H9 (cell line): ENCODE results near the gene AGBL3. TPM values are rescaled to one million over a fixed set of nuclear protein-coding genes. Genes with fewer than 3 reads are reported as not detected.

Experiments used
- DNase-seq: peaks from one replicate; pipeline ENCODE4 v3.0.0-alpha.2; 2017
- H2AFZ ChIP-seq: one replicate; pipeline ENCODE4 v1.6.1; 2013; ENCODE audit warnings: mild to moderate bottlenecking, low read length, control low read depth, moderate library complexity
- H2AK5ac ChIP-seq: 2 replicates; pipeline ENCODE4 v1.6.1; 2013; ENCODE audit warnings: low read length, control low read depth, mixed read lengths; ENCODE audit not compliant: insufficient read length
- H2BK120ac ChIP-seq: one replicate; pipeline ENCODE4 v1.6.1; 2013; ENCODE audit warnings: low read depth, mild to moderate bottlenecking, low read length, control low read depth, inconsistent platforms; ENCODE audit not compliant: poor library complexity, severe bottlenecking
- H2BK12ac ChIP-seq: 2 replicates; pipeline ENCODE4 v1.6.1; 2013; ENCODE audit warnings: low read length, control low read depth, mixed read lengths, low read depth; ENCODE audit not compliant: insufficient read length
- H2BK15ac ChIP-seq: 2 replicates; pipeline ENCODE4 v1.6.1; 2013; ENCODE audit warnings: low read depth, low read length, control low read depth
- H2BK20ac ChIP-seq: one replicate; pipeline ENCODE4 v1.6.1; 2013; ENCODE audit warnings: low read depth, mild to moderate bottlenecking, low read length, control low read depth, inconsistent platforms; ENCODE audit not compliant: poor library complexity, severe bottlenecking
- H2BK5ac ChIP-seq: 2 replicates; pipeline ENCODE4 v1.6.1; 2013; ENCODE audit warnings: low read length, control low read depth, mixed read lengths; ENCODE audit not compliant: insufficient read length
- H3K14ac ChIP-seq: 2 replicates; pipeline ENCODE4 v1.6.1; 2013; ENCODE audit warnings: low read length, control low read depth; ENCODE audit not compliant: insufficient read depth
- H3K18ac ChIP-seq: 2 replicates; pipeline ENCODE4 v1.6.1; 2013; ENCODE audit warnings: low read depth, mild to moderate bottlenecking, mixed read lengths, low read length, control low read depth; ENCODE audit not compliant: insufficient read length
- H3K23ac ChIP-seq: 2 replicates; pipeline ENCODE4 v1.6.1; 2013; ENCODE audit warnings: low read length, control low read depth, mixed read lengths, low read depth; ENCODE audit not compliant: insufficient read length
- H3K23me2 ChIP-seq: 2 replicates; pipeline ENCODE4 v1.6.1; 2013; ENCODE audit warnings: low read depth, mild to moderate bottlenecking, mixed read lengths, low read length, control low read depth; ENCODE audit not compliant: insufficient read length, poor library complexity, severe bottlenecking
- H3K27ac ChIP-seq: 2 replicates; pipeline ENCODE4 v1.5.1; 2013; ENCODE audit warnings: low read length, control low read depth, mixed read lengths, low read depth; ENCODE audit not compliant: insufficient read length
- H3K27me3 ChIP-seq: 2 replicates; pipeline ENCODE4 v1.6.1; 2013; ENCODE audit warnings: low read length, control low read depth, inconsistent platforms; ENCODE audit not compliant: insufficient read depth
- H3K4ac ChIP-seq: 2 replicates; pipeline ENCODE4 v1.6.1; 2013; ENCODE audit warnings: low read depth, mild to moderate bottlenecking, control low read depth, inconsistent platforms, low read length, moderate library complexity
- H3K4me1 ChIP-seq: 2 replicates; pipeline ENCODE4 v1.6.1; 2013; ENCODE audit warnings: low read length, control low read depth, inconsistent platforms; ENCODE audit not compliant: insufficient read depth
- H3K4me2 ChIP-seq: 2 replicates; pipeline ENCODE4 v1.6.1; 2013; ENCODE audit warnings: low read length, control low read depth, mixed read lengths; ENCODE audit not compliant: insufficient read length, insufficient read depth
- H3K56ac ChIP-seq: 2 replicates; pipeline ENCODE4 v1.6.1; 2013; ENCODE audit warnings: low read depth, mild to moderate bottlenecking, mixed read lengths, low read length, control low read depth; ENCODE audit not compliant: insufficient read length
- H3K79me1 ChIP-seq: 2 replicates; pipeline ENCODE4 v1.6.1; 2013; ENCODE audit warnings: low read depth, mild to moderate bottlenecking, moderate library complexity, low read length, control low read depth, inconsistent platforms; ENCODE audit not compliant: insufficient read depth, poor library complexity, severe bottlenecking
- H3K79me2 ChIP-seq: 2 replicates; pipeline ENCODE4 v1.6.1; 2013; ENCODE audit warnings: low read length, control low read depth, inconsistent platforms; ENCODE audit not compliant: insufficient read depth
- H3K9ac ChIP-seq: 2 replicates; pipeline ENCODE4 v1.6.1; 2013; ENCODE audit warnings: low read length, control low read depth, mixed read lengths; ENCODE audit not compliant: insufficient read length; ENCODE audit errors: extremely low read depth
- H3K9me3 ChIP-seq: one replicate; pipeline ENCODE4 v1.6.1; 2013; ENCODE audit warnings: low read depth, low read length, inconsistent platforms; ENCODE audit not compliant: control insufficient read depth
- H3T11ph ChIP-seq: one replicate; pipeline ENCODE4 v1.6.1; 2013; ENCODE audit warnings: mild to moderate bottlenecking, low read length, control low read depth, inconsistent platforms
- H4K20me1 ChIP-seq: one replicate; pipeline ENCODE4 v1.6.1; 2013; ENCODE audit not compliant: control insufficient read depth, insufficient read length, insufficient read depth
- H4K5ac ChIP-seq: 2 replicates; pipeline ENCODE4 v1.6.1; 2013; ENCODE audit warnings: low read depth, mild to moderate bottlenecking, mixed read lengths, low read length, control low read depth; ENCODE audit not compliant: insufficient read length
- H4K8ac ChIP-seq: replicated peaks from 2 replicates; pipeline ENCODE4 v1.6.1; 2013; ENCODE audit warnings: low read length, control low read depth, mixed read lengths, low read depth; ENCODE audit not compliant: insufficient read length
- H4K91ac ChIP-seq: 2 replicates; pipeline ENCODE4 v1.6.1; 2013; ENCODE audit warnings: low read depth, mild to moderate bottlenecking, moderate library complexity, mixed read lengths, low read length, control low read depth; ENCODE audit not compliant: insufficient read length
- H3K27ac Mint-ChIP-seq, 3 experiments: 2 replicates in 2 of 3; 3 replicates in 1 of 3; pipeline ENCODE4 v1.8.0; 2020 to 2021; ENCODE audit warnings: mixed read lengths in 3 of 3, mild to moderate bottlenecking in 1 of 3, moderate library complexity in 1 of 3
- H3K27me3 Mint-ChIP-seq: 2 replicates; pipeline ENCODE4 v1.8.0; 2021; ENCODE audit warnings: low read depth, mild to moderate bottlenecking, moderate library complexity, mixed read lengths
- H3K36me3 Mint-ChIP-seq, 3 experiments: 2 replicates in 2 of 3; 3 replicates in 1 of 3; pipeline ENCODE4 v1.8.0; 2020 to 2021; ENCODE audit warnings: low read depth in 3 of 3, mixed read lengths in 3 of 3; ENCODE audit not compliant: insufficient read depth in 1 of 3
- H3K4me1 Mint-ChIP-seq, 2 experiments: 2 replicates each; pipeline ENCODE4 v1.8.0; 2020; ENCODE audit warnings: mixed read lengths in 2 of 2
- H3K4me3 Mint-ChIP-seq, 2 experiments: 2 replicates in 1 of 2; 3 replicates in 1 of 2; pipeline ENCODE4 v1.8.0; 2020 to 2021; ENCODE audit warnings: mild to moderate bottlenecking in 2 of 2, mixed read lengths in 2 of 2, moderate library complexity in 1 of 2
- H3K9me3 Mint-ChIP-seq, 2 experiments: 2 replicates in 1 of 2; 3 replicates in 1 of 2; pipeline ENCODE4 v1.8.0; 2020; ENCODE audit warnings: mild to moderate bottlenecking in 2 of 2, mixed read lengths in 2 of 2, moderate library complexity in 1 of 2
- CTCF ChIP-seq: fragments of 200-600 bp; sonication (generic); conservative IDR thresholded peaks from 3 replicates; pipeline ENCODE4 v1.8.0; 2021; ENCODE audit warnings: antibody characterized with exemption, mild to moderate bottlenecking
- WGBS: extraction: QIAGEN DNeasy Blood & Tissue Kit; methylation state at CpG from one replicate; pipeline ENCODE4 v1.1.7; 2013; ENCODE audit warnings: missing lambda C conversion rate, low lambda C conversion rate, mixed read lengths; ENCODE audit not compliant: insufficient read length; ENCODE audit errors: extremely low coverage; 5-methylcytosine and 5-hydroxymethylcytosine counted together
- total RNA-seq: library from RNA; stranded (reverse); gene quantifications from 2 replicates; pipeline ENCODE4 v1.2.1, GENCODE V29; 2021

The AGBL3 gene
- total RNA-seq, 1 experiment from 2014 or later: 2.4 TPM

- Histone ChIP-seq H4K8ac (no peak overlapping the region), H3K4me2 (no peak overlapping the region), H2AK5ac (no peak overlapping the region), H3K23ac (no peak overlapping the region), H3K23me2 (no peaks in the 10 kb centered on the region), H4K20me1 (no peaks in the 10 kb centered on the region), H3K9ac (no peak overlapping the region), H2BK15ac (no peak overlapping the region), H3K56ac (no peak overlapping the region), H3K18ac (no peak overlapping the region), H3T11ph (no peak overlapping the region), H2BK120ac (no peak overlapping the region), H3K27ac (no peak overlapping the region), H3K27me3 (no peaks in the 10 kb centered on the region), H2BK20ac (no peak overlapping the region), H3K4ac (no peak overlapping the region), H3K79me2 (no peaks in the 10 kb centered on the region), H2BK5ac (no peak overlapping the region), H3K79me1 (no peaks in the 10 kb centered on the region), H4K5ac (no peak overlapping the region), H3K14ac (no peak overlapping the region), H2BK12ac (no peak overlapping the region), H4K91ac (no peak overlapping the region), H3K4me1 (0 out of 2 replicates have a peak, but pooled peaks cover 2% of the 10 kb centered on the region), H3K9me3 (no peaks in the 10 kb centered on the region), H2AFZ (no peak overlapping the region)
- no peak for TF ChIP-seq CTCF
- WGBS: no CpG with 5 or more reads among the region's 1 CpG
- Mint-ChIP-seq H3K27me3 (no peaks in the 10 kb centered on the region), H3K9me3 (peaks cover 13 to 16% of the 10 kb centered on the region in 2 experiments), H3K27ac (no peak overlapping the region), H3K4me1 (peaks cover 2 to 7% of the 10 kb centered on the region in 2 experiments; a peak in 2 of 4 replicates), H3K36me3 (peaks cover 4 to 19% (median 14%) of the 10 kb centered on the region in 3 experiments; a peak in 6 of 7 replicates), H3K4me3 (no peak overlapping the region)
- no peak for DNase-seq
Observed at GRCh38 chr7:135117096-135117495, 130.8 kb downstream of the AGBL3 start.
